WTC11 (cell line): Measurements from ENCODE around the gene RMRP. TPM values are rescaled to one million over a fixed set of nuclear protein-coding genes. Genes with fewer than 3 reads are reported as not detected.

Experiments used
- ATAC-seq: fragments of 200-7000 bp; cut with Tn5 transposase; 2 replicates; pipeline ENCODE4 v1.10.0; 2021; ENCODE audit warnings: mild to moderate bottlenecking, moderate library complexity
- CTCF ChIA-PET: fragments of 300-600 bp; sonication (Branson Sonifier 250); formaldehyde crosslinking; loops from one replicate; lab custom pipeline; 2021; ENCODE audit warnings: antibody characterized with exemption; lab: Charles Lee
- POLR2A ChIA-PET: fragments of 350-600 bp; sonication (Branson Sonifier 250); formaldehyde crosslinking; loops from one replicate; lab custom pipeline; 2021; ENCODE audit warnings: antibody characterized with exemption; lab: Charles Lee
- DNase-seq: peaks from one replicate; pipeline ENCODE4 v3.0.0; 2021; ENCODE audit warnings: low spot score
- H3K27ac Mint-ChIP-seq: 2 replicates; pipeline ENCODE4 v1.8.0; 2021; ENCODE audit warnings: mixed read lengths
- H3K27me3 Mint-ChIP-seq: 2 replicates; pipeline ENCODE4 v1.8.0; 2021; ENCODE audit warnings: low read depth, mild to moderate bottlenecking, moderate library complexity, mixed read lengths
- H3K36me3 Mint-ChIP-seq: 2 replicates; pipeline ENCODE4 v1.8.0; 2021; ENCODE audit warnings: mixed read lengths
- H3K4me1 Mint-ChIP-seq: 2 replicates; pipeline ENCODE4 v1.8.0; 2022; ENCODE audit warnings: mixed read lengths
- H3K4me3 Mint-ChIP-seq: 2 replicates; pipeline ENCODE4 v1.8.0; 2021; ENCODE audit warnings: mild to moderate bottlenecking, moderate library complexity, mixed read lengths
- H3K9me3 Mint-ChIP-seq: 2 replicates; pipeline ENCODE4 v1.8.0; 2021; ENCODE audit warnings: mixed read lengths
- CREB1 ChIP-seq: sonication (generic); formaldehyde crosslinking; IDR thresholded peaks from 2 replicates; pipeline ENCODE4 v1.8.0; 2023; ENCODE audit warnings: mild to moderate bottlenecking, missing genetic modification reagents
- E2F4 ChIP-seq: sonication (generic); formaldehyde crosslinking; IDR thresholded peaks from 2 replicates; pipeline ENCODE4 v1.8.1; 2022; ENCODE audit warnings: low read depth, mild to moderate bottlenecking, moderate library complexity, missing genetic modification reagents, borderline replicate concordance
- JUN ChIP-seq: sonication (generic); formaldehyde crosslinking; IDR thresholded peaks from 2 replicates; pipeline ENCODE4 v1.8.0; 2023; ENCODE audit warnings: mild to moderate bottlenecking, missing genetic modification reagents
- NR3C1 ChIP-seq: sonication (generic); formaldehyde crosslinking; conservative IDR thresholded peaks from 2 replicates; pipeline ENCODE4 v1.8.1; 2023; ENCODE audit warnings: low read depth, mild to moderate bottlenecking, missing genetic modification reagents
- PREB ChIP-seq: sonication (generic); formaldehyde crosslinking; IDR thresholded peaks from 2 replicates; pipeline ENCODE4 v1.8.1; 2022; ENCODE audit warnings: mild to moderate bottlenecking, missing genetic modification reagents, moderate library complexity, borderline replicate concordance
- RORB ChIP-seq: fragments of 250-450 bp; sonication (Bioruptor Pico); IDR thresholded peaks from 2 replicates; pipeline ENCODE4 v1.9.0; 2021; ENCODE audit warnings: mild to moderate bottlenecking
- TP53 ChIP-seq: sonication (generic); formaldehyde crosslinking; IDR thresholded peaks from 2 replicates; pipeline ENCODE4 v1.8.1; 2023; ENCODE audit warnings: mild to moderate bottlenecking, missing genetic modification reagents
- ZNF423 ChIP-seq: fragments of 250-450 bp; sonication (Bioruptor Pico); IDR thresholded peaks from 2 replicates; pipeline ENCODE4 v2.1.2; 2022; ENCODE audit warnings: mild to moderate bottlenecking, moderate library complexity
- ZNF671 ChIP-seq: fragments of 250-450 bp; sonication (Bioruptor Pico); IDR thresholded peaks from 2 replicates; pipeline ENCODE4 v1.8.0; 2021; ENCODE audit warnings: mild to moderate bottlenecking
- total RNA-seq: library from RNA; stranded (reverse); gene quantifications from 3 replicates; pipeline ENCODE4 v1.2.3, GENCODE V29; 2021
- TF ChIP-seq, protein P1 (sequence below): sonication (generic); formaldehyde crosslinking; IDR thresholded peaks from 2 replicates; pipeline ENCODE4 v1.8.1; 2023; ENCODE audit warnings: mild to moderate bottlenecking, missing genetic modification reagents
- TF ChIP-seq, protein P2 (sequence below): sonication (generic); formaldehyde crosslinking; IDR thresholded peaks from 2 replicates; pipeline ENCODE4 v1.8.1; 2023; ENCODE audit warnings: mild to moderate bottlenecking, missing genetic modification reagents, moderate library complexity
- TF ChIP-seq, protein P3 (sequence below): fragments of 250-450 bp; sonication (Bioruptor Pico); IDR thresholded peaks from 2 replicates; pipeline ENCODE4 v1.9.0; 2021; ENCODE audit warnings: mild to moderate bottlenecking
- TF ChIP-seq, protein P4 (sequence below): sonication (generic); formaldehyde crosslinking; IDR thresholded peaks from 2 replicates; pipeline ENCODE4 v1.8.0; 2022; ENCODE audit warnings: missing genetic modification reagents
- TF ChIP-seq, protein P5 (sequence below): fragments of 250-450 bp; sonication (Bioruptor Pico); IDR thresholded peaks from 2 replicates; pipeline ENCODE4 v1.9.0; 2021; ENCODE audit warnings: mild to moderate bottlenecking
- TF ChIP-seq, protein P6 (sequence below): sonication (generic); formaldehyde crosslinking; conservative IDR thresholded peaks from 2 replicates; pipeline ENCODE4 v1.8.1; 2022; ENCODE audit warnings: mild to moderate bottlenecking, missing genetic modification reagents
- TF ChIP-seq, protein P7 (sequence below): fragments of 250-450 bp; sonication (Bioruptor Pico); IDR thresholded peaks from 2 replicates; pipeline ENCODE4 v1.9.0; 2021; ENCODE audit warnings: mild to moderate bottlenecking, borderline replicate concordance
- TF ChIP-seq, protein P8 (sequence below): sonication (generic); formaldehyde crosslinking; IDR thresholded peaks from 2 replicates; pipeline ENCODE4 v1.8.1; 2022; ENCODE audit warnings: missing genetic modification reagents, borderline replicate concordance

The RMRP gene
- total RNA-seq, 1 experiment from 2014 or later = 25,958 TPM

- ATAC-seq = no peak
- Mint-ChIP-seq H3K4me3 (no peak overlapping the region), H3K27me3 (no peaks in the 10 kb centered on the region), H3K4me1 (no peaks in the 10 kb centered on the region), H3K36me3 (peaks cover 60% of the 10 kb centered on the region), H3K27ac (no peak overlapping the region), H3K9me3 (no peaks in the 10 kb centered on the region)
- TF ChIP-seq, protein P1, sequence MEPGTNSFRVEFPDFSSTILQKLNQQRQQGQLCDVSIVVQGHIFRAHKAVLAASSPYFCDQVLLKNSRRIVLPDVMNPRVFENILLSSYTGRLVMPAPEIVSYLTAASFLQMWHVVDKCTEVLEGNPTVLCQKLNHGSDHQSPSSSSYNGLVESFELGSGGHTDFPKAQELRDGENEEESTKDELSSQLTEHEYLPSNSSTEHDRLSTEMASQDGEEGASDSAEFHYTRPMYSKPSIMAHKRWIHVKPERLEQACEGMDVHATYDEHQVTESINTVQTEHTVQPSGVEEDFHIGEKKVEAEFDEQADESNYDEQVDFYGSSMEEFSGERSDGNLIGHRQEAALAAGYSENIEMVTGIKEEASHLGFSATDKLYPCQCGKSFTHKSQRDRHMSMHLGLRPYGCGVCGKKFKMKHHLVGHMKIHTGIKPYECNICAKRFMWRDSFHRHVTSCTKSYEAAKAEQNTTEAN = no peak
- TF ChIP-seq, protein P2, sequence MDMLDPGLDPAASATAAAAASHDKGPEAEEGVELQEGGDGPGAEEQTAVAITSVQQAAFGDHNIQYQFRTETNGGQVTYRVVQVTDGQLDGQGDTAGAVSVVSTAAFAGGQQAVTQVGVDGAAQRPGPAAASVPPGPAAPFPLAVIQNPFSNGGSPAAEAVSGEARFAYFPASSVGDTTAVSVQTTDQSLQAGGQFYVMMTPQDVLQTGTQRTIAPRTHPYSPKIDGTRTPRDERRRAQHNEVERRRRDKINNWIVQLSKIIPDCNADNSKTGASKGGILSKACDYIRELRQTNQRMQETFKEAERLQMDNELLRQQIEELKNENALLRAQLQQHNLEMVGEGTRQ (CRISPR knock-in tag) = no peak
- TF ChIP-seq E2F4 (CRISPR knock-in tag) (no peak), TP53 (CRISPR knock-in tag) (no peak), NR3C1 (CRISPR knock-in tag) (no peak), ZNF423 (CRISPR knock-in tag) (no peak), JUN (CRISPR knock-in tag) (no peak), ZNF671 (CRISPR knock-in tag) (no peak), CREB1 (no peak), RORB (CRISPR knock-in tag) (no peak), PREB (CRISPR knock-in tag) (no peak)
- TF ChIP-seq, protein P3, sequence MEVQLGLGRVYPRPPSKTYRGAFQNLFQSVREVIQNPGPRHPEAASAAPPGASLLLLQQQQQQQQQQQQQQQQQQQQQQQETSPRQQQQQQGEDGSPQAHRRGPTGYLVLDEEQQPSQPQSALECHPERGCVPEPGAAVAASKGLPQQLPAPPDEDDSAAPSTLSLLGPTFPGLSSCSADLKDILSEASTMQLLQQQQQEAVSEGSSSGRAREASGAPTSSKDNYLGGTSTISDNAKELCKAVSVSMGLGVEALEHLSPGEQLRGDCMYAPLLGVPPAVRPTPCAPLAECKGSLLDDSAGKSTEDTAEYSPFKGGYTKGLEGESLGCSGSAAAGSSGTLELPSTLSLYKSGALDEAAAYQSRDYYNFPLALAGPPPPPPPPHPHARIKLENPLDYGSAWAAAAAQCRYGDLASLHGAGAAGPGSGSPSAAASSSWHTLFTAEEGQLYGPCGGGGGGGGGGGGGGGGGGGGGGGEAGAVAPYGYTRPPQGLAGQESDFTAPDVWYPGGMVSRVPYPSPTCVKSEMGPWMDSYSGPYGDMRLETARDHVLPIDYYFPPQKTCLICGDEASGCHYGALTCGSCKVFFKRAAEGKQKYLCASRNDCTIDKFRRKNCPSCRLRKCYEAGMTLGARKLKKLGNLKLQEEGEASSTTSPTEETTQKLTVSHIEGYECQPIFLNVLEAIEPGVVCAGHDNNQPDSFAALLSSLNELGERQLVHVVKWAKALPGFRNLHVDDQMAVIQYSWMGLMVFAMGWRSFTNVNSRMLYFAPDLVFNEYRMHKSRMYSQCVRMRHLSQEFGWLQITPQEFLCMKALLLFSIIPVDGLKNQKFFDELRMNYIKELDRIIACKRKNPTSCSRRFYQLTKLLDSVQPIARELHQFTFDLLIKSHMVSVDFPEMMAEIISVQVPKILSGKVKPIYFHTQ (CRISPR knock-in tag) = no peak
- TF ChIP-seq, protein P4, sequence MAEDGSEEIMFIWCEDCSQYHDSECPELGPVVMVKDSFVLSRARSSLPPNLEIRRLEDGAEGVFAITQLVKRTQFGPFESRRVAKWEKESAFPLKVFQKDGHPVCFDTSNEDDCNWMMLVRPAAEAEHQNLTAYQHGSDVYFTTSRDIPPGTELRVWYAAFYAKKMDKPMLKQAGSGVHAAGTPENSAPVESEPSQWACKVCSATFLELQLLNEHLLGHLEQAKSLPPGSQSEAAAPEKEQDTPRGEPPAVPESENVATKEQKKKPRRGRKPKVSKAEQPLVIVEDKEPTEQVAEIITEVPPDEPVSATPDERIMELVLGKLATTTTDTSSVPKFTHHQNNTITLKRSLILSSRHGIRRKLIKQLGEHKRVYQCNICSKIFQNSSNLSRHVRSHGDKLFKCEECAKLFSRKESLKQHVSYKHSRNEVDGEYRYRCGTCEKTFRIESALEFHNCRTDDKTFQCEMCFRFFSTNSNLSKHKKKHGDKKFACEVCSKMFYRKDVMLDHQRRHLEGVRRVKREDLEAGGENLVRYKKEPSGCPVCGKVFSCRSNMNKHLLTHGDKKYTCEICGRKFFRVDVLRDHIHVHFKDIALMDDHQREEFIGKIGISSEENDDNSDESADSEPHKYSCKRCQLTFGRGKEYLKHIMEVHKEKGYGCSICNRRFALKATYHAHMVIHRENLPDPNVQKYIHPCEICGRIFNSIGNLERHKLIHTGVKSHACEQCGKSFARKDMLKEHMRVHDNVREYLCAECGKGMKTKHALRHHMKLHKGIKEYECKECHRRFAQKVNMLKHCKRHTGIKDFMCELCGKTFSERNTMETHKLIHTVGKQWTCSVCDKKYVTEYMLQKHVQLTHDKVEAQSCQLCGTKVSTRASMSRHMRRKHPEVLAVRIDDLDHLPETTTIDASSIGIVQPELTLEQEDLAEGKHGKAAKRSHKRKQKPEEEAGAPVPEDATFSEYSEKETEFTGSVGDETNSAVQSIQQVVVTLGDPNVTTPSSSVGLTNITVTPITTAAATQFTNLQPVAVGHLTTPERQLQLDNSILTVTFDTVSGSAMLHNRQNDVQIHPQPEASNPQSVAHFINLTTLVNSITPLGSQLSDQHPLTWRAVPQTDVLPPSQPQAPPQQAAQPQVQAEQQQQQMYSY (CRISPR knock-in tag) = no peak
- TF ChIP-seq, protein P5, sequence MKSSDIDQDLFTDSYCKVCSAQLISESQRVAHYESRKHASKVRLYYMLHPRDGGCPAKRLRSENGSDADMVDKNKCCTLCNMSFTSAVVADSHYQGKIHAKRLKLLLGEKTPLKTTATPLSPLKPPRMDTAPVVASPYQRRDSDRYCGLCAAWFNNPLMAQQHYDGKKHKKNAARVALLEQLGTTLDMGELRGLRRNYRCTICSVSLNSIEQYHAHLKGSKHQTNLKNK = no peak
- TF ChIP-seq, protein P6, sequence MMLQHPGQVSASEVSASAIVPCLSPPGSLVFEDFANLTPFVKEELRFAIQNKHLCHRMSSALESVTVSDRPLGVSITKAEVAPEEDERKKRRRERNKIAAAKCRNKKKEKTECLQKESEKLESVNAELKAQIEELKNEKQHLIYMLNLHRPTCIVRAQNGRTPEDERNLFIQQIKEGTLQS (CRISPR knock-in tag) = no peak
- TF ChIP-seq, protein P7, sequence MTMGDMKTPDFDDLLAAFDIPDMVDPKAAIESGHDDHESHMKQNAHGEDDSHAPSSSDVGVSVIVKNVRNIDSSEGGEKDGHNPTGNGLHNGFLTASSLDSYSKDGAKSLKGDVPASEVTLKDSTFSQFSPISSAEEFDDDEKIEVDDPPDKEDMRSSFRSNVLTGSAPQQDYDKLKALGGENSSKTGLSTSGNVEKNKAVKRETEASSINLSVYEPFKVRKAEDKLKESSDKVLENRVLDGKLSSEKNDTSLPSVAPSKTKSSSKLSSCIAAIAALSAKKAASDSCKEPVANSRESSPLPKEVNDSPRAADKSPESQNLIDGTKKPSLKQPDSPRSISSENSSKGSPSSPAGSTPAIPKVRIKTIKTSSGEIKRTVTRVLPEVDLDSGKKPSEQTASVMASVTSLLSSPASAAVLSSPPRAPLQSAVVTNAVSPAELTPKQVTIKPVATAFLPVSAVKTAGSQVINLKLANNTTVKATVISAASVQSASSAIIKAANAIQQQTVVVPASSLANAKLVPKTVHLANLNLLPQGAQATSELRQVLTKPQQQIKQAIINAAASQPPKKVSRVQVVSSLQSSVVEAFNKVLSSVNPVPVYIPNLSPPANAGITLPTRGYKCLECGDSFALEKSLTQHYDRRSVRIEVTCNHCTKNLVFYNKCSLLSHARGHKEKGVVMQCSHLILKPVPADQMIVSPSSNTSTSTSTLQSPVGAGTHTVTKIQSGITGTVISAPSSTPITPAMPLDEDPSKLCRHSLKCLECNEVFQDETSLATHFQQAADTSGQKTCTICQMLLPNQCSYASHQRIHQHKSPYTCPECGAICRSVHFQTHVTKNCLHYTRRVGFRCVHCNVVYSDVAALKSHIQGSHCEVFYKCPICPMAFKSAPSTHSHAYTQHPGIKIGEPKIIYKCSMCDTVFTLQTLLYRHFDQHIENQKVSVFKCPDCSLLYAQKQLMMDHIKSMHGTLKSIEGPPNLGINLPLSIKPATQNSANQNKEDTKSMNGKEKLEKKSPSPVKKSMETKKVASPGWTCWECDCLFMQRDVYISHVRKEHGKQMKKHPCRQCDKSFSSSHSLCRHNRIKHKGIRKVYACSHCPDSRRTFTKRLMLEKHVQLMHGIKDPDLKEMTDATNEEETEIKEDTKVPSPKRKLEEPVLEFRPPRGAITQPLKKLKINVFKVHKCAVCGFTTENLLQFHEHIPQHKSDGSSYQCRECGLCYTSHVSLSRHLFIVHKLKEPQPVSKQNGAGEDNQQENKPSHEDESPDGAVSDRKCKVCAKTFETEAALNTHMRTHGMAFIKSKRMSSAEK (CRISPR knock-in tag) = no peak
- TF ChIP-seq, protein P8, sequence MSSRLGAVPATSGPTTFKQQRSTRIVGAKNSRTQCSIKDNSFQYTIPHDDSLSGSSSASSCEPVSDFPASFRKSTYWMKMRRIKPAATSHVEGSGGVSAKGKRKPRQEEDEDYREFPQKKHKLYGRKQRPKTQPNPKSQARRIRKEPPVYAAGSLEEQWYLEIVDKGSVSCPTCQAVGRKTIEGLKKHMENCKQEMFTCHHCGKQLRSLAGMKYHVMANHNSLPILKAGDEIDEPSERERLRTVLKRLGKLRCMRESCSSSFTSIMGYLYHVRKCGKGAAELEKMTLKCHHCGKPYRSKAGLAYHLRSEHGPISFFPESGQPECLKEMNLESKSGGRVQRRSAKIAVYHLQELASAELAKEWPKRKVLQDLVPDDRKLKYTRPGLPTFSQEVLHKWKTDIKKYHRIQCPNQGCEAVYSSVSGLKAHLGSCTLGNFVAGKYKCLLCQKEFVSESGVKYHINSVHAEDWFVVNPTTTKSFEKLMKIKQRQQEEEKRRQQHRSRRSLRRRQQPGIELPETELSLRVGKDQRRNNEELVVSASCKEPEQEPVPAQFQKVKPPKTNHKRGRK (CRISPR knock-in tag) = no peak
- ChIA-PET POLR2A (no interaction called here), CTCF (interaction anchor here (2.5 kb wide), 1 partner anchor 8 kb away, joined by 14 read pairs; no protein-coding TSS in a partner anchor)
- DNase-seq = no peak
Observed at GRCh38 chr9:35703906-35704672, 46.3 kb upstream of the RMRP start.
